ENCODE measurements around the gene TFDP2.
"Not testable (repeated sequence)": the region's sequence is repeated elsewhere in the genome, so short reads cannot be mapped to it uniquely, and the experiment has no call there.

Gene TFDP2

DNA sequence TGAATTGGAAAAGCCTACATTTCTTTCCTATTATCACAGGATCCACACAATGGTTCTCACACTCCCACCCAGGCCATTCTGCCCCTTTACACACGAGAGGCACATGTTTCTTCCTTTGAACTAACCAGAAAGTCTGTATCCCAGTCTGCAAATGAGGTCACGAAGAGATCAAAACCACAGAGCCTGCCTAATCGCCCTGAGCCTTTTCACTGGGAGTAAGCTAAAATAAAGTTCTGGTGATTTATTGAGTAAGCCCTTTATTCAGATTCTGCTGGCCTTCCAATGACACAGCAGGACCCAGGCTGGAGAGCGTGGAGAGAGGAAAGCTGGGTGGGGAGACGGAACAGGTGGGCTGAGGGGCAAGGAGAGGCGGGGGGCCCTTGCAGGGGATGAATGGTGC is 194.2 kb downstream of the TFDP2 start:
- DNase-seq = no peak

DNA sequence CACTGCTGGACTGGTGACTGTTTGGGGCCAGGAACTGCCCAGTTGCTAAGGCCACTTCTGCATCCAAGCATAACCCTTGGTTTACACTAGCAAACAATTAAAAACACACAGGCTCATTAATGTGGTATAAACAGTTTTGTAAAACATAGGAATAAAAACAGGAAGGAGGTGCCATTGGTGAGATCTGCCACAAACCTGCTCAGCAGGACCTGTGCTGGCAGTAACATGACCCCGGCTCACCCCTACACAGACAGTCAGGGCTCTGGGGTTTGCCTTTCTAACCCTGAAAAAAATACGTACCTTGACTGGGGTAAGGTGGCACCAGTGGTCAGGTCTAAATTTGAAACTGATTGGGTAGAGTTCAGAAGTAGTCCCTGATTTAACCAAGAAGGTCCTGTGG is 196.7 kb downstream of the TFDP2 start:
- no peak for DNase-seq

DNA sequence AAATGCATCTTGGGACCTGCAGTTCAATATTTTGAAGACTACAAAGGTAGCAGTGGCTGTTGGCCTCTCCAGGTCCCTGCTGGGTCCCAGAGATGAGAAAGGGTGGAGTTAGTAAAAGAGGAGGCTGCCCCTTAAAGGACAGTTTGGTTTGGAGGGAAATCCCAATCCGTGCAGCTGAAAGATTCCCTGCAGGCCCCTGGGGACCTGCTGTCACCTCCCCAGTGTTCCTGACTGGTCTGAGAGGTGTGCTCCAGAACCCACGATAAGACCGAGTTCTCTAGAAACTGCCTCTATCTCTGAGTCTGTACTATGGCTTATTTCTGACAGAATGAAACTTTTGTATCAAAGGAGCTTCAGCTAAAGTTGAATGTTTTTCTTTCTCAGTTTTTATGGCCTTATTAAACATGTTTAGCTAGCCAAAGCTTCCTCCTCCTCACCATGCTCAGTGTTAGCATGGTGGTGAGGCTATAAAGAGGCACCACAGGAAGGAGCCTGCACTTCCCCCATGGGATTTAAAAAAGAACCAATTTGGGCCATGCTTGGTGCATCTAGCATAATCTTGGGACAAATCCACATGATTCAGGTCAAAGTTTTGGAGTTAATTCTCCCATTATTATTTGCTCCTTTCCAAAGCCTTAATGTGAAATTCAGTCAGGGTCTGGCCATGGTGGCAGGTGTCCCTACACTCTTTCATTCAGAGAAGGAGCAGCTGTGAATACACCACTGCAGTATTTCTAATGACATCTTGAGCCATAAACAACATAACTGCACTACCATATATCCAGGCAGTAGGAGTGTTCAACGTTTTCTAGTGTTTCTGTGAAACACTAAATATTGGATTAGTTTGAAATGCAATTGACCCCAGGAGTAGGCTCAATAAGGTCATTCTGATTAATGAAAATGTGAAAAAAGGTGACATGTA is 198.5 kb downstream of the TFDP2 start:
- peak; percentile 22 for DNase-seq

DNA sequence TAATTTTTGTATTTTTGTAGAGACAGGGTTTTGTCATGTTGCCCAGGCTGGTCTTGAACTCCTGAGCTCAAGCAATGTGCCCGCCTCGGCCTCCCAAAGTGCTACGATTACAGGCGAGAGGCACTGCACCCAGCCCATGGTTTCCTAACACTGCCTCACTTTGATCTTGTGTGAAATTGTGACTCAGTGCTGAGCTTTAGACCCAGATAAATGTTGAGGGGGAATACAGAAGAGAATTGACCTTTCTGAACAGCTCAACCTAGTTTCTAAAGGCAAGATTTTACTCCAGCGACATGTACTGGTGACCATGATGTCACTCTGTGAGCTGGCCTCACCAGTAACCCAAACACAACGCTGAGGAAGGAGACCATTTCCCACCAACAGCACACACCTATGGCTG is 199.4 kb downstream of the TFDP2 start:
- DNase-seq = no peak

DNA sequence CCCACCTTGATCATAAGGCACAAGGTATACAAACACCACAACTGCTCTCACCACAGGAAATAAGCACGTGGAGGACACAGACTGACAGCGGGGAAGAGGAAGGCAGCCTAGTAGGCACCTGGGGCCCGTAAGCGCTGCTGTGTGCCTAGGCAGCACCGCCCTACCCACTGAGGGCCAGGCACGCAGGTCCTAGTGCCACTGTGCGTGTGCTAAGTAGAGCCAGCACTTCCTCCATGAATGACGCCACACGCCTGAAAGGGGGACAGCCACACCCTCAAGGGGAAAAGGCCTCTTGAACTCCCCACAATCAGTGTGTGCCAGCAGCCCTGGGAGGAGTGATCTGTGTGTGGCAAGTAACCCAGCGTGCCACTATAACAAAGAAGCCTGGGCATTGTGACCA is 199.9 kb downstream of the TFDP2 start:
- no peak for DNase-seq

DNA sequence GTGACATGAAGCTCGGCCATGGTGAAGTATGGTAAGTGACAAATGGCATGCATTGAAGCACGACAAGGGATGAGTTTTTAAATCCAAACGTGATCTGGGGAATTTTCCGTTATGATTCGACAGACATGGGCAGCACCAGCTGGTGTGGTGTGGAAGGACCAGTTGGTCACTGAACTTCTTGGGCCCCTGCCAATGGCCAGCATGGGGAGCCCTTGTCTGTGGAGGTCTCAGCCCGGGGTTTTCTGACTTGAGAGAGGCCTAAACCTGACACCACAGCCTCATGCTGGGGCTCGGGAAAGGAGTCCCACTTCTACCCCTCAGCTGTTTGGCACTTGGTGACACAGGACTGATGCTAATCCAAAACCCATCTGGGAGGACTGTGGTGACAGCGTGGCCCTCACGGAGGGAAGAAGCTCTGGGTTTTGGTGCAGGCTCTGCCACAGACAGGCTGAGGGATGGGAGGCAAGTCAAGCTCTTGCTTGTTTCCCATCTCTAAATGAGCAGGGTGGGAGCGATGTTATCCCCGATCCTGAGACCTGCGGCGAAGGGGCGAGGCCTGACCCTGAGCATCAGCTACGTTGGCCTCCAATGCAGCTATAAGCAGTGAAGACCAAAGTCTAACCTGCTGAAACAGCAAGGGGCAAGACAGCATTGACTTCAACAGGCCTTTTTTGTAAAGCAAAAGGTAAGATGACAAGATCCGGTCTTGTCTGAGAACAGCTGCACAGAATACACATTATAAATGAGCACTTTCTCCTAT is 203.4 kb downstream of the TFDP2 start:
- DNase-seq = no peak

DNA sequence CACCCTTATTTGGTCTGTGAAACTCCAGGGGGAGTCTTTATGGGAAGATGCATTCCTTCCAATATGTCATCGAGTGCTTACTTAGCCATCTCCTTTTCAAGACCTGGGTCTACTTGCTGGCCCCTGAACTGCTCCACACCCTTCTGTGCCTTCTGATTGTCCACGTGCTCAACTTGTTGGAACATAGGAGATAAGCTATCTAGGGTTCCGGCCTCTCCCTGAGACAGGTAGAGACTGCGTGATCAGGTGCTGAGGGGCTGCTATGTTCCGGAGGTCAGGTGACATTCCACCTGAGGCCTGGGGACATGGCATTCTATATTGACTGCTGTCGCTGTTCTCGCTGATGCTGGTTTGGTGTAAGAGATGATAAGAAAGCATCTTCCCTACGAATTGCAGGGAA is 207.3 kb downstream of the TFDP2 start:
- no peak for DNase-seq

GRCh38 chr3:141941093-141941492 is 208.3 kb downstream of the TFDP2 start:
- peak; percentile 93 for DNase-seq

DNA sequence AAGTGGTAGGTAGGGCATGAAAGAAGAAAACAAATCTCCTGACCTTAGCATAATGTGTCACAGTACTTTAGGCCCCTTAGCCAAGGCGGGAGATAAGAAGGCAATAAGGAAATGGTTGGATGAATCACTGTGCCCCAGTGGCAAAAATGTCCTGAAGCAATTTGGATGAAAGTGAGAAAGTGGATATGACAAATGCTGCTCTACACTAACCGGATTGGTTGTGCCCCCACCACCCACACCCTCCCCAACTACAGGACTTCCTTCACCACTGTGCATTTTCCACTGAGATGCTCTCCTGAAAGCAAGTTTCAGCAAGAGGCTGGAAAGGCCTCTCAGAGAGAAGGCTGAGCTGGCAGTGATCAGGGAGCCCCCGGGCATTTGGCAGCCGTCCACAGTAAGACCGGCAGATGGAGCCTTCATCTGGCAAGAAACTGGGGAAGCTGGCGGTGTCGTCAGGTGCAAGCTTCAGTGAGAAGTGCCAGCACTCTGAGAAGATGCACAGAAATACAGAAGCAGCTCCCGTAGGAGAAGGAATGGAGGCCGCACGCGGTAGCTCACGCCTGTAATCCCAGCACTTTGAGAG is 209.1 kb downstream of the TFDP2 start:
- DNase-seq = peak; percentile 93

GRCh38 chr3:141939759-141940158 is 209.6 kb downstream of the TFDP2 start:
- DNase-seq = no peak

GRCh38 chr3:141938011-141938500 is 211.3 kb downstream of the TFDP2 start:
- DNase-seq = no peak

DNA sequence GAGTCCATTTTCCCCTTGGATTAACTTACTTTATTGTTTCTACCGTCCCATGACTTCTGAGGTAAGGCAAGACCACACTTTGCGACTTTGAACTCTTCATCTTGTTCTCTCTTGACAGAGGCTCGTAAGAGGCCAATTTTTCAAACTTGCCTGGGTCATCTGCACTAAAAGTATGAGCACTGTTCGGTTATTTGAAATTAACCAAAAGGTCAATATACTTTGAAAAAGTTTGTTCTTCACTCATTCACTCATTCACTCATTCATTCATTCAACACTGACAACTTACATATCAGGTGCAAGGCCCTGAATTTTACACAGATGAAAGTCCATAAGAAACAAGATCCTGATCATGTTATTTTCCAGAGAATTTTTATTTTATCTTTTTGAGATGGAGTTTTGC is 215.0 kb downstream of the TFDP2 start:
- no peak for DNase-seq

DNA sequence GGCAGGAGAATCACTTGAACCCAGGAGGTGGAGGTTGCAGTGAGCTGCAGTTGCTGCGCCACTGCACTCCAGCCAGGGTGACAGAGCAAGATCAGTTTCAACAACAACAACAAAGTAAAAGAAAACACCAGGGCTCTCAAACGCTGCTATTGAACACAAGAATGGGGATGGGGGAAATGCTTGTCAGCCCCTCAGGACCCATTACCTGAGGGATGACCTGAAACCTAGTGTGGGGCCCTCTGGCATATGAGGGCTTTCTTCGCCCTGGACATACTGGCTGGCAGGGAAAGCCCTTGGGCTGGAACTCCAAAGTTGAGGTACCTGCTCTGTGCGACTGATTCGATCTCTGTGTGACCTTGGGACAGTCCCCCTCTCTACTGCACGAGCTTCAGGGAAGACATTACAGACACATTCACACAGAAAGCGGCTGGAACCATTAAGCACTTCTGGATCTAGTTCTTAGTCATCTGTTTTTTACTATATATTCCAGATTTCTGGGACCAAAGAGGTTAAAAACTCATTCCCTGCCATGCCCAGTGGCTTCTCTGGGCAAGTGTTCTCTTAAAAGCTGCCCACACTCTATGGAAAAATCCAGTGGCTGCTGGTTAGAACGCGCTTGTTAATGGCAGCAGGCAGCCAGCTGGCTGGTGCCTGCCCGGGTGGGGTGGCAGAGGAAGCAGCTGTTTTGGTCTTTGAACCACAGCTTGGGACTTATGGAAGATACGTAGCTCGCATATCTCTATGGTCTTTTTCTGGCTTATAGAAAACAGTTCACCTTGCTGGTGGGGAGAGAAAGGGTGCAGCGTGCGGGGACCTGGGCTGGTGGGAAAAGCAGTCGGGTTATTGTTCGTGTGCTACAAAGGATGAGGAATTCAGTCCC is 215.7 kb downstream of the TFDP2 start:
- DNase-seq = no peak

- no peak for DNase-seq
Observed at GRCh38 chr3:141930801-141931200, 218.5 kb downstream of the TFDP2 start.

GRCh38 chr3:141929341-141929995 is 219.9 kb downstream of the TFDP2 start:
- DNase-seq = no peak

DNA sequence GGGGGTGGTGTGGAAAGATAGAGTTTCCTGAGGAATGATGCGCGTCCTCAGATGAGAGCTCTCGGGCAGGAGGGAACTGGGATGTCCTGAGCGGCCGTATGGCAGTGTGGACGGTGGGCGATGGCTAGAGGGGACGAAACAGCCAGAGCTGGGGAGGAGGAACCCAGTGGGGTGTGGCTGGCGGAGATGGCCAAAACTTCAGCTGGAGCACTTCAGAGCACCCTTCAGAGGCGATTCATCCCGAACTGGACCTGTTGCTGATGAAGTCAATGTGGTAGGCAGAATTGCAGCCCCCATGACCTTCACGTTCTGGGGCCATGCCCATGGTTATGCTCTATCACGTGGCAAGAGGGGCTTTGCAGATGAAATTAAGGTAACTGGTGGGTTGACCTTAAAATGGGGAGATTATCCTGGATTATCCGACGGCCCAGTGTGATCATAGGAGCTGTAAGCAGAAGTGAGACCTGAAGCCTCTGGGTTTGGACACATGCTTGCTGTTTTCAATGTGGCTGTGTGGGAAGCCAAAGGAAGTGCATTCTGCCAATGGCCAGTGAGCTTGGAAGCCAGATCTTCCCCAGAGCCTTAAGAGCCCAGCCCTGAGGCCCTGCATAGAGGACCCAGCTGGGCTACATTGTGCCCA is 220.6 kb downstream of the TFDP2 start:
- DNase-seq = no peak

GRCh38 chr3:141926929-141927328 is 222.4 kb downstream of the TFDP2 start:
- no peak for DNase-seq

- DNase-seq = not testable (repeated sequence)
Observed at GRCh38 chr3:141925677-141926076, 223.7 kb downstream of the TFDP2 start.

GRCh38 chr3:141921316-141921715 is 228.0 kb downstream of the TFDP2 start:
- no peak for DNase-seq

DNA sequence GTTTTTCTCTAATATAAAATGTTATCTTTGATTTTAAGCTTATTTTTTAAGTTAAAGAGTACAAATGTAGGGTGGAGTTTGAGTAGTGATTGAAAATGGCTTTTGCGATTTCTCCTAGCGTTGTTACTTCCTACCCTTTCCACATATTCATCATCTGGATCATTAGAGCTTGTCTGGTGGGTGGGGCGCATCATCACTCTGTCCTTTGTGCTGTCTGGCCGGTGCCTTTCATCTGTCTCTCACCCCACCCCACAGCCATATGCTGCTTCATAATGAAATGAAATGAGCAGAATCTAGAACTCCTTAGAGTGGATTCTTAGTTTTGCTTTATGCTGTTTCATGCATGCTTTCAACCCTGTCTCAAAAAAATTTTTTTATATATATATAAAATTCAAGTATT is 228.6 kb downstream of the TFDP2 start:
- DNase-seq = no peak

GRCh38 chr3:141915766-141916165 is 233.6 kb downstream of the TFDP2 start:
- no peak for DNase-seq

DNA sequence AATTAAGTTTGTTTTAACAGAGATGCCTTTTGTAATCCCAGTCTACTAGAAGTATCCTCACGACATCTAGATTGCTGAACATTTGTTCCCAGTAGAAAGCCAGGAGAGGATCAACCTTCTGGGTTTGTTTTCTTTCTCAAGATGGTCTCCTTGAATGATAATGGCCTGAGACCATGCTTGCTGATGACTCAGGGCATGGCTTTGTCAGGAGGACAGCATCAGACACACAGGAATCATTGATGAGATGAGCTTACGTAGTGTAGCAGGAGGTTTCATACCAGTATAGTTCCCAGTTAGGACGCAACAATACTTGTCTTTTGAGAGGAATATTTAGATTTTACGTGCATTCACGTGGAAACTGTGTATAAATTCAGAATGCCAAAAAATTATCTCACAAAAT is 234.3 kb downstream of the TFDP2 start:
- DNase-seq = no peak
